Measurements from ENCODE around the gene SPAM1.

SPAM1 gene

GRCh38 chr7:123998921-123999320 lies 73.9 kb downstream of the SPAM1 start:
- TF ChIP-seq, protein P1, sequence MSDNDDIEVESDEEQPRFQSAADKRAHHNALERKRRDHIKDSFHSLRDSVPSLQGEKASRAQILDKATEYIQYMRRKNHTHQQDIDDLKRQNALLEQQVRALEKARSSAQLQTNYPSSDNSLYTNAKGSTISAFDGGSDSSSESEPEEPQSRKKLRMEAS (IDR thresholded peaks at IDR 0.05), result no peak
- TF ChIP-seq RAD21 (IDR thresholded peaks at IDR 0.05; ENCODE audit: low read depth) (no peak), EP300 (IDR thresholded peaks at IDR 0.05; ENCODE audit: borderline replicate concordance) (no peak)

GRCh38 chr7:123999703-124000102 lies 74.7 kb downstream of the SPAM1 start:
- TF ChIP-seq YY1 (IDR thresholded peaks at IDR 0.05; ENCODE audit: low read depth) (no peak), FOXM1 (IDR thresholded peaks at IDR 0.05; ENCODE audit: borderline replicate concordance, low read depth) (no peak), CEBPB (IDR thresholded peaks at IDR 0.05) (no peak), TCF12 (IDR thresholded peaks at IDR 0.05; ENCODE audit: low read depth) (no peak), NFIC (IDR thresholded peaks at IDR 0.05) (no peak), TEAD4 (IDR thresholded peaks at IDR 0.05) (no peak), RAD21 (IDR thresholded peaks at IDR 0.05; ENCODE audit: low read depth) (no peak), EGR1 (IDR thresholded peaks at IDR 0.05) (no peak), TAF1 (IDR thresholded peaks at IDR 0.05; ENCODE audit: low read depth) (no peak), CREB1 (IDR thresholded peaks at IDR 0.05; ENCODE audit: low read depth) (no peak), EP300 (IDR thresholded peaks at IDR 0.05; ENCODE audit: borderline replicate concordance) (no peak), ZBTB7A (IDR thresholded peaks at IDR 0.05; ENCODE audit: low read depth) (no peak)
- TF ChIP-seq, protein P2, sequence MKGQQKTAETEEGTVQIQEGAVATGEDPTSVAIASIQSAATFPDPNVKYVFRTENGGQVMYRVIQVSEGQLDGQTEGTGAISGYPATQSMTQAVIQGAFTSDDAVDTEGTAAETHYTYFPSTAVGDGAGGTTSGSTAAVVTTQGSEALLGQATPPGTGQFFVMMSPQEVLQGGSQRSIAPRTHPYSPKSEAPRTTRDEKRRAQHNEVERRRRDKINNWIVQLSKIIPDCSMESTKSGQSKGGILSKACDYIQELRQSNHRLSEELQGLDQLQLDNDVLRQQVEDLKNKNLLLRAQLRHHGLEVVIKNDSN (IDR thresholded peaks at IDR 0.05), result no peak
- TF ChIP-seq, protein P1 (IDR thresholded peaks at IDR 0.05), result no peak
- TF ChIP-seq, protein P3, sequence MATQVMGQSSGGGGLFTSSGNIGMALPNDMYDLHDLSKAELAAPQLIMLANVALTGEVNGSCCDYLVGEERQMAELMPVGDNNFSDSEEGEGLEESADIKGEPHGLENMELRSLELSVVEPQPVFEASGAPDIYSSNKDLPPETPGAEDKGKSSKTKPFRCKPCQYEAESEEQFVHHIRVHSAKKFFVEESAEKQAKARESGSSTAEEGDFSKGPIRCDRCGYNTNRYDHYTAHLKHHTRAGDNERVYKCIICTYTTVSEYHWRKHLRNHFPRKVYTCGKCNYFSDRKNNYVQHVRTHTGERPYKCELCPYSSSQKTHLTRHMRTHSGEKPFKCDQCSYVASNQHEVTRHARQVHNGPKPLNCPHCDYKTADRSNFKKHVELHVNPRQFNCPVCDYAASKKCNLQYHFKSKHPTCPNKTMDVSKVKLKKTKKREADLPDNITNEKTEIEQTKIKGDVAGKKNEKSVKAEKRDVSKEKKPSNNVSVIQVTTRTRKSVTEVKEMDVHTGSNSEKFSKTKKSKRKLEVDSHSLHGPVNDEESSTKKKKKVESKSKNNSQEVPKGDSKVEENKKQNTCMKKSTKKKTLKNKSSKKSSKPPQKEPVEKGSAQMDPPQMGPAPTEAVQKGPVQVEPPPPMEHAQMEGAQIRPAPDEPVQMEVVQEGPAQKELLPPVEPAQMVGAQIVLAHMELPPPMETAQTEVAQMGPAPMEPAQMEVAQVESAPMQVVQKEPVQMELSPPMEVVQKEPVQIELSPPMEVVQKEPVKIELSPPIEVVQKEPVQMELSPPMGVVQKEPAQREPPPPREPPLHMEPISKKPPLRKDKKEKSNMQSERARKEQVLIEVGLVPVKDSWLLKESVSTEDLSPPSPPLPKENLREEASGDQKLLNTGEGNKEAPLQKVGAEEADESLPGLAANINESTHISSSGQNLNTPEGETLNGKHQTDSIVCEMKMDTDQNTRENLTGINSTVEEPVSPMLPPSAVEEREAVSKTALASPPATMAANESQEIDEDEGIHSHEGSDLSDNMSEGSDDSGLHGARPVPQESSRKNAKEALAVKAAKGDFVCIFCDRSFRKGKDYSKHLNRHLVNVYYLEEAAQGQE (IDR thresholded peaks at IDR 0.05; ENCODE audit: low read depth), result no peak

DNA sequence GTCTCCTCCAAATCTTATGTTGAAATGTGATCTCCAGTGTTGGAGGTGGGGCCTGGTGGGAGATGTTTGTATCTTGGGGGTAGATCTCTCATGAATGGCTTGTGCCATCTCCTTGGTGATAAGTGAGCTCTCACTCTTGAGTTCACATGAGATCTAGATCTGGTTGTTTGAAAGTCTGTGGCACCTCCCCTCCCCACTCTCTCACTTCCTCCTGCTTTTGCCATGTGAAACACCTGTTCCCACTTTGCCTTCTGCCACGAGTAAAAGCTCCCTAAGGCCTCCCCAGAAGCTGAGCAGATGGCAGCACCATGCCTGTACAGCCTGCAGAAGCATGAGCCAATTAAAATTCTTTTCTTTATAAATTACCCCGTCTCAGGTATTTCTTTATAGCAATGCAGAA lies 84.3 kb downstream of the SPAM1 start:
- TF ChIP-seq CEBPB (IDR thresholded peaks at IDR 0.05) (no peak), EGR1 (IDR thresholded peaks at IDR 0.05) (no peak)

Measured in Ishikawa (cell line).